ENCODE results near the gene ACSL5.
A peak's percentile ranks its signal among the peaks of the same experiment; 100 is the strongest.
"Not testable (repeated sequence)": the region's sequence is repeated elsewhere in the genome, so short reads cannot be mapped to it uniquely, and the experiment has no call there.

Gene ACSL5

GRCh38 chr10:112375721-112376395 is 1.9 kb downstream of the ACSL5 start:
- DNase-seq (ENCODE audit: low read depth), result peak; percentile 65
- no peak for TF ChIP-seq CTCF (IDR thresholded peaks at IDR 0.05; ENCODE audit: low read depth, low read length, missing control alignments)
- H3K4me3 ChIP-seq (ENCODE audit: low read depth, low read length), result peak overlapping the region; percentile 89

GRCh38 chr10:112376396-112376790 is 2.5 kb downstream of the ACSL5 start:
- TF ChIP-seq CTCF (IDR thresholded peaks at IDR 0.05; ENCODE audit: low read depth, low read length, missing control alignments), result no peak
- H3K4me3 ChIP-seq (ENCODE audit: low read depth, low read length), result peak overlapping the region; percentile 89
- no peak for DNase-seq (ENCODE audit: low read depth)

GRCh38 chr10:112377116-112377515 is 3.2 kb downstream of the ACSL5 start:
- DNase-seq (ENCODE audit: low read depth), result not testable (repeated sequence)
- H3K4me3 ChIP-seq (ENCODE audit: low read depth, low read length), result peak overlapping the region; percentile 89

- no peak for TF ChIP-seq CTCF (IDR thresholded peaks at IDR 0.05; ENCODE audit: low read depth, low read length, missing control alignments)
- DNase-seq (ENCODE audit: low read depth), result no peak
- H3K4me3 ChIP-seq (ENCODE audit: low read depth, low read length), result no peak overlapping the region
Measured at GRCh38 chr10:112379635-112380296, 5.8 kb downstream of the ACSL5 start.

GRCh38 chr10:112382515-112383235 is 8.8 kb downstream of the ACSL5 start:
- H3K4me3 ChIP-seq (ENCODE audit: low read depth, low read length), result no peak overlapping the region
- no peak for DNase-seq (ENCODE audit: low read depth)
- no peak for TF ChIP-seq CTCF (IDR thresholded peaks at IDR 0.05; ENCODE audit: low read depth, low read length, missing control alignments)

GRCh38 chr10:112383325-112383724 is 9.4 kb downstream of the ACSL5 start:
- TF ChIP-seq CTCF (IDR thresholded peaks at IDR 0.05; ENCODE audit: low read depth, low read length, missing control alignments), result no peak
- H3K4me3 ChIP-seq (ENCODE audit: low read depth, low read length), result no peak overlapping the region
- DNase-seq (ENCODE audit: low read depth), result no peak

- H3K4me3 ChIP-seq (ENCODE audit: low read depth, low read length), result no peak overlapping the region
- no peak for TF ChIP-seq CTCF (IDR thresholded peaks at IDR 0.05; ENCODE audit: low read depth, low read length, missing control alignments)
- no peak for DNase-seq (ENCODE audit: low read depth)
Measured at GRCh38 chr10:112384141-112384540, 10.2 kb downstream of the ACSL5 start.
